ENCODE measurements around the gene NARS2. TPM values are rescaled to one million over a fixed set of nuclear protein-coding genes. Genes with fewer than 3 reads are reported as not detected.

Gene NARS2
- total and polyA plus RNA-seq, 2 donors (not counting 1 experiment from before 2014, with no cell fraction given) = 9.7 to 14.6 TPM

- Mint-ChIP-seq H3K4me3 (no peak overlapping the region), H3K4me1 (no peaks in the 10 kb centered on the region), H3K9me3 (ENCODE audit: insufficient read depth) (peaks cover 7% of the 10 kb centered on the region), H3K27me3 (peaks cover 19% of the 10 kb centered on the region), H3K27ac (no peak overlapping the region)
- no CpG with 5 or more reads among the region's 1 CpG for WGBS (ENCODE audit: insufficient coverage)
- H3K9ac ChIP-seq (ENCODE audit: low read length) = no peak overlapping the region
- intact Hi-C loops (cut with micrococcal nuclease) = no loop called here
- no peaks in the 10 kb centered on the region for H4K20me1 ChIP-seq (ENCODE audit: control insufficient read depth, insufficient read depth, low read length, poor library complexity, severe bottlenecking)
- no peaks in the 10 kb centered on the region for H3K36me3 ChIP-seq (replicated peaks in 1 of 2; ENCODE audit: control extremely low read depth in 1 of 2, control insufficient read depth in 1 of 2, extremely low read depth in 1 of 2, insufficient read depth in 2 of 2, low read length in 1 of 2)
- ChIA-PET POLR2A (no interaction called here), CTCF (no interaction called here)
- ATAC-seq (ENCODE audit: low read depth) (no peak), DNase-seq (no peak)
- H3K9me3 ChIP-seq (ENCODE audit: control extremely low read depth in 1 of 3, control insufficient read depth in 2 of 3, insufficient read depth in 1 of 3, low read length in 2 of 3) = peaks cover 0 to 11% (median 4%) of the 10 kb centered on the region in 3 donors
- H2AFZ ChIP-seq (ENCODE audit: insufficient read depth, low read depth, low read length, poor library complexity, severe bottlenecking) = no peak overlapping the region
- H3K27ac ChIP-seq (ENCODE audit: low read length in 2 of 2) = no peak overlapping the region
- no peak overlapping the region for H3K4me2 ChIP-seq (replicated peaks; ENCODE audit: low read depth, low read length, poor library complexity, severe bottlenecking)
- H3K79me2 ChIP-seq (ENCODE audit: control insufficient read depth, insufficient read depth, low read length) = no peaks in the 10 kb centered on the region
- H3K4me1 ChIP-seq (ENCODE audit: control insufficient read depth in 2 of 2, insufficient read depth in 2 of 2, low read length in 2 of 2) = no peaks in the 10 kb centered on the region
- no peak for TF ChIP-seq CTCF (IDR thresholded peaks at IDR 0.05)
- TF ChIP-seq EZH2 (IDR thresholded peaks at IDR 0.05; ENCODE audit: borderline replicate concordance, insufficient read depth, low read depth, low read length, poor library complexity, severe bottlenecking) = no peak
- no peak overlapping the region for H3K4me3 ChIP-seq (ENCODE audit: control extremely low read depth in 1 of 5, extremely low read depth in 1 of 5, insufficient read depth in 1 of 5, low read depth in 2 of 5, low read length in 4 of 5)
- H3K27me3 ChIP-seq (replicated peaks in 1 of 4; ENCODE audit: control extremely low read depth in 1 of 4, control insufficient read depth in 3 of 4, insufficient read depth in 4 of 4, low read length in 3 of 4) = peaks cover 0 to 5% (median 0%) of the 10 kb centered on the region in 4 experiments
Measured at GRCh38 chr11:78615724-78616123, 41.1 kb upstream of the NARS2 start.

GRCh38 chr11:78613378-78613813 is 38.7 kb upstream of the NARS2 start:
- Mint-ChIP-seq H3K4me3 (no peak overlapping the region), H3K27ac (no peak overlapping the region), H3K27me3 (peaks cover 23% of the 10 kb centered on the region), H3K4me1 (no peaks in the 10 kb centered on the region), H3K9me3 (ENCODE audit: insufficient read depth) (no peaks in the 10 kb centered on the region)
- Histone ChIP-seq H3K9ac (ENCODE audit: low read length) (no peak overlapping the region), H3K4me3 (ENCODE audit: control extremely low read depth in 1 of 5, extremely low read depth in 1 of 5, insufficient read depth in 1 of 5, low read depth in 2 of 5, low read length in 4 of 5) (no peak overlapping the region), H3K27ac (ENCODE audit: low read length in 2 of 2) (no peak overlapping the region), H4K20me1 (ENCODE audit: control insufficient read depth, insufficient read depth, low read length, poor library complexity, severe bottlenecking) (no peaks in the 10 kb centered on the region), H3K4me1 (ENCODE audit: control insufficient read depth in 2 of 2, insufficient read depth in 2 of 2, low read length in 2 of 2) (no peaks in the 10 kb centered on the region), H3K4me2 (replicated peaks; ENCODE audit: low read depth, low read length, poor library complexity, severe bottlenecking) (no peak overlapping the region), H3K36me3 (replicated peaks in 1 of 2; ENCODE audit: control extremely low read depth in 1 of 2, control insufficient read depth in 1 of 2, extremely low read depth in 1 of 2, insufficient read depth in 2 of 2, low read length in 1 of 2) (no peaks in the 10 kb centered on the region), H2AFZ (ENCODE audit: insufficient read depth, low read depth, low read length, poor library complexity, severe bottlenecking) (no peak overlapping the region), H3K79me2 (ENCODE audit: control insufficient read depth, insufficient read depth, low read length) (no peaks in the 10 kb centered on the region), H3K27me3 (replicated peaks in 1 of 4; ENCODE audit: control extremely low read depth in 1 of 4, control insufficient read depth in 3 of 4, insufficient read depth in 4 of 4, low read length in 3 of 4) (peaks cover 0 to 5% (median 0%) of the 10 kb centered on the region in 4 experiments), H3K9me3 (ENCODE audit: control extremely low read depth in 1 of 3, control insufficient read depth in 2 of 3, insufficient read depth in 1 of 3, low read length in 2 of 3) (no peaks in the 10 kb centered on the region)
- TF ChIP-seq CTCF (IDR thresholded peaks at IDR 0.05) = no peak
- TF ChIP-seq EZH2 (IDR thresholded peaks at IDR 0.05; ENCODE audit: borderline replicate concordance, insufficient read depth, low read depth, low read length, poor library complexity, severe bottlenecking) = no peak
- ChIA-PET POLR2A (no interaction called here), CTCF (no interaction called here)
- 96% methylated on average over 5 of the region's 5 CpGs for WGBS (ENCODE audit: insufficient coverage)
- intact Hi-C loops (cut with micrococcal nuclease) = no loop called here
- DNase-seq (no peak), ATAC-seq (ENCODE audit: low read depth) (no peak)

Measured in B cell (primary cell).